GM23338 (cell line): ENCODE results near the gene DGCR6L. TPM values are rescaled to one million over a fixed set of nuclear protein-coding genes. Genes with fewer than 3 reads are reported as not detected.

ENCODE experiments used
- ATAC-seq: fragments of 200-7000 bp; cut with Tn5 transposase; 3 replicates; pipeline ENCODE4 v1.9.1; 2020
- DNase-seq: peaks from one replicate; pipeline ENCODE4 v3.0.0-alpha.2; 2015; ENCODE audit warnings: low spot score
- H2AFZ ChIP-seq: fragments of 200-600 bp; sonication (generic); 2 replicates; pipeline ENCODE4 v1.8.0; 2016; ENCODE audit warnings: antibody characterized with exemption, mild to moderate bottlenecking, moderate library complexity
- H3F3A ChIP-seq: fragments of 200-600 bp; sonication (generic); replicated peaks from 2 replicates; pipeline ENCODE4 v1.8.0; 2017; ENCODE audit warnings: antibody characterized with exemption, mixed run types, low read depth
- H3K27ac ChIP-seq: fragments of 200-600 bp; sonication (generic); 2 replicates; pipeline ENCODE4 v1.6.1; 2016; ENCODE audit warnings: low read depth
- H3K27me3 ChIP-seq: fragments of 200-600 bp; sonication (generic); 2 replicates; pipeline ENCODE4 v1.8.0; 2016; ENCODE audit warnings: mild to moderate bottlenecking, mixed run types, moderate library complexity; ENCODE audit not compliant: insufficient read depth
- H3K36me3 ChIP-seq: fragments of 200-600 bp; sonication (generic); 2 replicates; pipeline ENCODE4 v1.8.0; 2016; ENCODE audit warnings: mild to moderate bottlenecking; ENCODE audit not compliant: insufficient read depth
- H3K4me1 ChIP-seq: fragments of 200-600 bp; sonication (generic); 2 replicates; pipeline ENCODE4 v1.8.0; 2016; ENCODE audit warnings: mild to moderate bottlenecking, moderate library complexity; ENCODE audit not compliant: insufficient read depth
- H3K4me2 ChIP-seq: fragments of 200-600 bp; sonication (generic); 2 replicates; pipeline ENCODE4 v1.7.1; 2017; ENCODE audit warnings: mixed run types
- H3K4me3 ChIP-seq: fragments of 200-600 bp; sonication (generic); 2 replicates; pipeline ENCODE4 v1.6.1; 2016; ENCODE audit warnings: mixed run types
- H3K79me2 ChIP-seq: fragments of 200-600 bp; sonication (generic); replicated peaks from 2 replicates; pipeline ENCODE4 v1.8.0; 2017; ENCODE audit warnings: mild to moderate bottlenecking; ENCODE audit not compliant: insufficient read depth
- H3K9me2 ChIP-seq: fragments of 200-600 bp; sonication (generic); 2 replicates; pipeline ENCODE4 v1.8.0; 2017; ENCODE audit not compliant: insufficient read depth
- H4K20me1 ChIP-seq: fragments of 200-600 bp; sonication (generic); replicated peaks from 2 replicates; pipeline ENCODE4 v1.8.0; 2017; ENCODE audit warnings: mild to moderate bottlenecking; ENCODE audit not compliant: insufficient read depth
- H3K27ac Mint-ChIP-seq: 2 replicates; pipeline ENCODE4 v1.8.0; 2020; ENCODE audit warnings: inconsistent platforms, mild to moderate bottlenecking, moderate library complexity, mixed read lengths
- H3K27me3 Mint-ChIP-seq: 3 replicates; pipeline ENCODE4 v1.8.0; 2022; ENCODE audit warnings: low read depth, mild to moderate bottlenecking, moderate library complexity, mixed read lengths, inconsistent platforms; ENCODE audit not compliant: insufficient read depth, poor library complexity
- H3K36me3 Mint-ChIP-seq: 3 replicates; pipeline ENCODE4 v1.8.0; 2021; ENCODE audit warnings: low read depth, mild to moderate bottlenecking, inconsistent platforms, moderate library complexity, mixed read lengths
- H3K4me1 Mint-ChIP-seq: 3 replicates; pipeline ENCODE4 v1.8.0; 2020; ENCODE audit warnings: mild to moderate bottlenecking, inconsistent platforms, mixed read lengths
- H3K4me3 Mint-ChIP-seq: 3 replicates; pipeline ENCODE4 v1.8.0; 2021; ENCODE audit warnings: moderate library complexity, mild to moderate bottlenecking, inconsistent platforms, mixed read lengths
- H3K9me3 Mint-ChIP-seq: 3 replicates; pipeline ENCODE4 v1.8.0; 2020; ENCODE audit warnings: moderate library complexity, mild to moderate bottlenecking, inconsistent platforms, mixed read lengths
- CREB1 ChIP-seq: fragments of 250-450 bp; sonication (Bioruptor Pico); IDR thresholded peaks from 2 replicates; pipeline ENCODE4 v1.5.0; 2020; ENCODE audit warnings: low read depth, mild to moderate bottlenecking, moderate library complexity
- CTCF ChIP-seq, 2 experiments: fragments of 200-600 bp in 1 of 2; sonication (generic) in 1 of 2; conservative IDR thresholded peaks; 2 replicates each; pipeline versions ENCODE4 v1.5.1 to v1.6.1; 2016 to 2017; ENCODE audit warnings: antibody characterized with exemption in 2 of 2, low read depth in 2 of 2, mild to moderate bottlenecking in 2 of 2, moderate library complexity in 1 of 2
- ETS1 ChIP-seq: IDR thresholded peaks from 2 replicates; pipeline ENCODE4 v1.6.1; 2016; ENCODE audit warnings: antibody characterized with exemption
- EZH2 ChIP-seq: fragments of 200-600 bp; sonication (generic); IDR thresholded peaks from one replicate; pipeline ENCODE4 v1.8.0; 2017; ENCODE audit warnings: antibody characterized with exemption, mild to moderate bottlenecking, low read depth; ENCODE audit not compliant: unreplicated experiment
- EZH2phosphoT487 ChIP-seq: fragments of 200-600 bp; sonication (generic); IDR thresholded peaks from one replicate; pipeline ENCODE4 v1.8.1; 2018; ENCODE audit warnings: antibody characterized with exemption; ENCODE audit not compliant: unreplicated experiment
- JUNB ChIP-seq: IDR thresholded peaks from one replicate; pipeline ENCODE4 v1.6.1; 2016; ENCODE audit warnings: antibody characterized with exemption; ENCODE audit not compliant: unreplicated experiment
- NANOG ChIP-seq: IDR thresholded peaks from 2 replicates; pipeline ENCODE4 v1.6.1; 2016; ENCODE audit warnings: antibody characterized with exemption, borderline replicate concordance
- POLR2AphosphoS5 ChIP-seq: IDR thresholded peaks from 2 replicates; pipeline ENCODE4 v1.6.1; 2016; ENCODE audit warnings: antibody characterized with exemption, low read depth
- REST ChIP-seq: IDR thresholded peaks from one replicate; pipeline ENCODE4 v1.6.1; 2018; ENCODE audit warnings: antibody characterized with exemption; ENCODE audit not compliant: unreplicated experiment
- STAT1 ChIP-seq: IDR thresholded peaks from one replicate; pipeline ENCODE4 v1.6.1; 2016; ENCODE audit warnings: antibody characterized with exemption; ENCODE audit not compliant: unreplicated experiment
- ZNF114 ChIP-seq: fragments of 250-450 bp; sonication (Bioruptor Pico); IDR thresholded peaks from 2 replicates; pipeline ENCODE4 v1.5.0; 2020; ENCODE audit warnings: mild to moderate bottlenecking, moderate library complexity
- ZNF331 ChIP-seq: fragments of 250-450 bp; sonication (Bioruptor Pico); IDR thresholded peaks from 2 replicates; pipeline ENCODE4 v1.5.0; 2020; ENCODE audit warnings: low read depth, mild to moderate bottlenecking, moderate library complexity
- ZNF462 ChIP-seq: fragments of 250-450 bp; sonication (Bioruptor Pico); IDR thresholded peaks from 2 replicates; pipeline ENCODE4 v1.5.0; 2020; ENCODE audit warnings: mild to moderate bottlenecking, moderate library complexity
- polyA plus RNA-seq: library from polyadenylated mRNA; unstranded; fragments of >200 nt; fragmentation: Nextera tagmentation; extraction: Ambion mirVana; gene quantifications from 2 replicates; pipeline ENCODE4 v1.2.1, GENCODE V29; 2016
- total RNA-seq: library from RNA; depleted of rRNA; stranded (reverse); fragments of >200 nt; shearing (Covaris generic); gene quantifications from 2 replicates; pipeline ENCODE4 v1.2.3, GENCODE V29; 2014

The DGCR6L gene
- total and polyA plus RNA-seq, 2 experiments from 2014 or later = 66.3 to 85.9 TPM

- no peak overlapping the region for H3K4me3 ChIP-seq
- no peak for TF ChIP-seq STAT1
- TF ChIP-seq NANOG = no peak
- no peak for TF ChIP-seq CTCF (conservative IDR thresholded peaks at IDR 0.05; ENCODE audit: low read depth in 2 of 2)
- no peak for TF ChIP-seq REST
- no peak for TF ChIP-seq POLR2AphosphoS5
- no peak for TF ChIP-seq ZNF114 (CRISPR knock-in tag)
- no peak for TF ChIP-seq JUNB
- no peak for TF ChIP-seq ZNF462 (CRISPR knock-in tag)
- no peak for TF ChIP-seq ZNF331 (CRISPR knock-in tag)
- no peak for TF ChIP-seq CREB1
- no peak for TF ChIP-seq EZH2phosphoT487
- TF ChIP-seq EZH2 = no peak
- no peak for TF ChIP-seq ETS1
- H3K4me1 Mint-ChIP-seq = peaks cover 2% of the 10 kb centered on the region; the same call in 1 of the 3 replicates
- no peaks in the 10 kb centered on the region for H3K79me2 ChIP-seq
- H3K9me2 ChIP-seq = no peaks in the 10 kb centered on the region
- no peak for DNase-seq
- no peaks in the 10 kb centered on the region for H3K4me1 ChIP-seq
- H2AFZ ChIP-seq = no peak overlapping the region
- H3K27ac ChIP-seq = no peak overlapping the region
- no peaks in the 10 kb centered on the region for H3K36me3 Mint-ChIP-seq
- H3K27ac Mint-ChIP-seq = no peak overlapping the region
- H3K4me3 Mint-ChIP-seq = no peak overlapping the region
- no peaks in the 10 kb centered on the region for H3K36me3 ChIP-seq
- no peak for ATAC-seq
- peaks cover 12% of the 10 kb centered on the region for H3K27me3 Mint-ChIP-seq
- peaks cover 4% of the 10 kb centered on the region; the same call in 1 of the 2 replicates for H3K27me3 ChIP-seq
- H3K4me2 ChIP-seq = no peak overlapping the region
- no peaks in the 10 kb centered on the region for H4K20me1 ChIP-seq
- H3K9me3 Mint-ChIP-seq = no peaks in the 10 kb centered on the region; the same call in 2 of the 3 replicates
- H3F3A ChIP-seq = 0 out of 2 replicates have a peak, but pooled peaks cover 3% of the 10 kb centered on the region
Observed at GRCh38 chr22:20292108-20292507, 27.8 kb downstream of the DGCR6L start.
